HG03457 (cell line): Measurements from ENCODE around the gene ZFHX3.
"Not testable (repeated sequence)": the region's sequence is repeated elsewhere in the genome, so short reads cannot be mapped to it uniquely, and the experiment has no call there.

Experiments used
- ATAC-seq: cut with Tn5 transposase; IDR thresholded peaks from one replicate; pipeline ENCODE4 v1.9.1; 2021; ENCODE audit warnings: moderate number of reproducible peaks; ENCODE audit not compliant: unreplicated experiment

ZFHX3 gene

GRCh38 chr16:73047536-73048291 is at the start of gene ZFHX3:
Gene ZFHX3 (minus strand): TSS chr16:73048128. CDS start chr16:72960145, 87,983 bp downstream.
- ATAC-seq: peak; percentile 67

GRCh38 chr16:73096510-73096909 is 48.6 kb upstream of the ZFHX3 start:
- ATAC-seq: no peak

- ATAC-seq: no peak
Observed at GRCh38 chr16:73095885-73096421, 48.0 kb upstream of the ZFHX3 start.

GRCh38 chr16:73095142-73095820 is 47.4 kb upstream of the ZFHX3 start:
- no peak for ATAC-seq

GRCh38 chr16:73094371-73094770 is 46.4 kb upstream of the ZFHX3 start:
- ATAC-seq: no peak

GRCh38 chr16:73093146-73094144 is 45.5 kb upstream of the ZFHX3 start:
- no peak for ATAC-seq

- no peak for ATAC-seq
Observed at GRCh38 chr16:73092236-73092781, 44.4 kb upstream of the ZFHX3 start.

GRCh38 chr16:73091174-73091573 is 43.2 kb upstream of the ZFHX3 start:
- ATAC-seq: no peak

GRCh38 chr16:73089420-73089819 is 41.5 kb upstream of the ZFHX3 start:
- no peak for ATAC-seq

- ATAC-seq: no peak
Observed at GRCh38 chr16:73086108-73086507, 38.2 kb upstream of the ZFHX3 start.

- ATAC-seq: no peak
Observed at GRCh38 chr16:73083271-73083670, 35.3 kb upstream of the ZFHX3 start.

- not testable (repeated sequence) for ATAC-seq
Observed at GRCh38 chr16:73082634-73083051, 34.7 kb upstream of the ZFHX3 start.

GRCh38 chr16:73080931-73081330 is 33.0 kb upstream of the ZFHX3 start:
- no peak for ATAC-seq

- no peak for ATAC-seq
Observed at GRCh38 chr16:73076324-73076810, 28.4 kb upstream of the ZFHX3 start.

- no peak for ATAC-seq
Observed at GRCh38 chr16:73074382-73074781, 26.5 kb upstream of the ZFHX3 start.

- ATAC-seq: not testable (repeated sequence)
Observed at GRCh38 chr16:73072051-73072450, 24.1 kb upstream of the ZFHX3 start.

GRCh38 chr16:73071131-73071940 is 23.4 kb upstream of the ZFHX3 start:
- no peak for ATAC-seq

GRCh38 chr16:73069581-73070262 is 21.8 kb upstream of the ZFHX3 start:
- no peak for ATAC-seq
